IPS-20b (cell line): ENCODE results near the gene STAC2.

Experiments
- H3K27ac ChIP-seq: one replicate; pipeline ENCODE4 v1.5.1; 2013; ENCODE audit warnings: low read length
- H3K27me3 ChIP-seq: 2 replicates; pipeline ENCODE4 v1.6.1; 2013; ENCODE audit warnings: mild to moderate bottlenecking, low read length, inconsistent platforms; ENCODE audit not compliant: insufficient read depth
- H3K36me3 ChIP-seq: 2 replicates; pipeline ENCODE4 v1.6.1; 2013; ENCODE audit warnings: low read depth, mild to moderate bottlenecking, inconsistent platforms, low read length, moderate library complexity; ENCODE audit not compliant: insufficient read depth
- H3K4me1 ChIP-seq: 2 replicates; pipeline ENCODE4 v1.6.1; 2013; ENCODE audit warnings: mild to moderate bottlenecking, control low read depth, inconsistent platforms, low read length, moderate library complexity; ENCODE audit not compliant: insufficient read depth
- H3K4me3 ChIP-seq: 2 replicates; pipeline ENCODE4 v1.5.1; 2013; ENCODE audit warnings: mild to moderate bottlenecking, low read length, inconsistent platforms
- H3K9ac ChIP-seq: 2 replicates; pipeline ENCODE4 v1.6.1; 2013; ENCODE audit warnings: low read depth, mild to moderate bottlenecking, inconsistent platforms, low read length, moderate library complexity
- H3K9me3 ChIP-seq: 2 replicates; pipeline ENCODE4 v1.6.1; 2013; ENCODE audit warnings: mild to moderate bottlenecking, low read depth, low read length, inconsistent platforms; ENCODE audit not compliant: insufficient read depth

The STAC2 gene

GRCh38 chr17:39231091-39231561, 5.4 kb upstream of the STAC2 start:
- H3K9me3 ChIP-seq, result no peaks in the 10 kb centered on the region
- no peak overlapping the region for H3K27ac ChIP-seq
- H3K27me3 ChIP-seq, result peaks cover 15% of the 10 kb centered on the region
- H3K4me1 ChIP-seq, result peaks cover 12% of the 10 kb centered on the region; the same call in 1 of the 2 replicates
- no peak overlapping the region for H3K9ac ChIP-seq
- no peaks in the 10 kb centered on the region for H3K36me3 ChIP-seq
- no peak overlapping the region for H3K4me3 ChIP-seq

DNA sequence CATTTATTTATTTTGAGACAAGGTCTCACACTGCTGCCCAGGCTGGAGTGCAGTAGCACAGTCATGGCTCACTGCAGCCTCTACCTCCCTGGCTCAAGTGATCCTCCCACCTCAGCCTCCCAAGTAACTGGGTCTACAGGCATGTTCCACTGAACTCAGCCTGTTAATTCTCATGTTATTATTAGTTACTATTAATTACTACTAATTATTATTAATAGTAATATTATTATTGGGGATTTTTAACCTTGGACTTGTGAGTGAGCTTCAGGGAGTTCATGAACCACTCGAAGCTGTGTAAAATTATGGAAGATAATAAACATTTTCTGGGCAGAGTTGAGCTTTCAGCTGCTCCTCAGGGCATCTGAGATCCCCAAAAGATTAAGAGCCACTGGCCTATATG, 4.6 kb upstream of the STAC2 start:
- H3K4me1 ChIP-seq, result peaks cover 13% of the 10 kb centered on the region; the same call in 1 of the 2 replicates
- H3K27me3 ChIP-seq, result peaks cover 19% of the 10 kb centered on the region

GRCh38 chr17:39229274-39229913, 3.6 kb upstream of the STAC2 start:
- Histone ChIP-seq H3K36me3 (no peaks in the 10 kb centered on the region), H3K9me3 (no peaks in the 10 kb centered on the region), H3K27ac (no peak overlapping the region), H3K4me1 (peaks cover 13% of the 10 kb centered on the region; the same call in 1 of the 2 replicates), H3K9ac (no peak overlapping the region; the same call in 1 of the 2 replicates), H3K27me3 (peaks cover 29% of the 10 kb centered on the region), H3K4me3 (no peak overlapping the region)

More for the DNA sequence above, 4.6 kb upstream of the STAC2 start:
- Histone ChIP-seq H3K36me3 (no peaks in the 10 kb centered on the region), H3K4me3 (no peak overlapping the region), H3K9ac (no peak overlapping the region), H3K9me3 (no peaks in the 10 kb centered on the region), H3K27ac (no peak overlapping the region)

DNA sequence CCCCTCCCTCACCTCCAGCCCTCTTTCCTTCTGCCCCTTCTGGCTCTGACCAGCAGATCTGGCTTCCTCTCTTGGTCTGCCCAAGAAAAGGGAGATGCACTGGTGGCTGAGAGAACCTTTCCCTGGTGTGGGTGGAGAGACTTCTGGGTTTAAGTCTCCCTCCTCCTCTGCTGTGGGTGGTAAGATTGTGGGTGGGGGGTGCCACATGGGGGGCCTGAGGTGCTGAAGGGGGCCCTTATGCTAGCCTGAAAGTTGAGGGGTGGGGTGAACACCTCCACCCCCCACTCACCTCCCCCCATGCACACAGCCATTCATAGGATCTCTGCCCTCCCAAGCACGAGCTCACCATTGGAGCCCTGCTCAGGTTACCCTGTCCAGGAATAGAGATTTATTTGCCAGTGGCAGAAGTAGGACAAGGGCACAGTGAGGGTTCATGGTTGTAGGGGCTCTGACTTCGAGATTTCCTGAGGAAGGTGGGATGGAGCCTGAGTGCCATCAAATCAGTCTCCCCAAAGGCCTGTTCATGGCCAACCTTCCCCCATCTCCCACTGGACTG, 1.7 kb upstream of the STAC2 start:
- Histone ChIP-seq H3K9ac (no peak overlapping the region), H3K27me3 (peaks cover 44% of the 10 kb centered on the region), H3K36me3 (no peaks in the 10 kb centered on the region), H3K27ac (no peak overlapping the region), H3K4me1 (peaks cover 17% of the 10 kb centered on the region; the same call in 1 of the 2 replicates), H3K4me3 (no peak overlapping the region), H3K9me3 (no peaks in the 10 kb centered on the region)

- no peak overlapping the region for H3K27ac ChIP-seq
- no peaks in the 10 kb centered on the region for H3K36me3 ChIP-seq
- H3K9ac ChIP-seq, result no peak overlapping the region
- peak overlapping the region; percentile 50 for H3K4me3 ChIP-seq
- H3K4me1 ChIP-seq, result peaks cover 9% of the 10 kb centered on the region; the same call in 1 of the 2 replicates
- peaks cover 52% of the 10 kb centered on the region for H3K27me3 ChIP-seq
- no peaks in the 10 kb centered on the region for H3K9me3 ChIP-seq
These were observed 376 bp upstream of the STAC2 start for GRCh38 chr17:39225959-39226683.

DNA sequence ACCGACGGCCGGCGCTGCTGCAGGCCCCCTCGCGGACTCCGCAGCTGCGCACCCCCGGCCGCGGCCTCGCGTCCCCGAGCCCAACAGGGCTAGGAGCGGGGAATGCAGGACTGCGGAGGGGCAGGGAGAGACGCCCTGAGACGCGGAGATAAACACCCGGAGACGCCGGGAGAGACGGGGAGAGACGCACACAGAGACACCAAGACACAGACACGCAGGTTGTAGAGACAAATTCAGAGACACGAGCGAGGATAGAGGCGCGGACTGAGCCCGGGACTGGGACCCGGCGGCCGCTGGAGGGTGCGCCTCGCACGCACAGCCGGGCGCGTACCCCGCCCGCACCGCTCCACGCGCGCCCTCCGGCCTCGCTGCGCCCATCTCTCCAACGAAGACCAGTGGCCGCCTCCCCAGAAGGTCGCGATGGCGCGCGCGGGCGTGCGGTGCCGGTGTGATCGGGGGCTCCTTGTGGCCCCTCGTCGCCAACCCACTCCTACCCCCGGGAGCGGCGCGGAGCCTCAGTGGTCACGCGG, 902 bp downstream of the STAC2 start:
- Histone ChIP-seq H3K9ac (no peak overlapping the region), H3K9me3 (no peaks in the 10 kb centered on the region), H3K27ac (no peak overlapping the region), H3K36me3 (no peaks in the 10 kb centered on the region), H3K27me3 (peaks cover 55% of the 10 kb centered on the region), H3K4me1 (peaks cover 9% of the 10 kb centered on the region; the same call in 1 of the 2 replicates), H3K4me3 (peak overlapping the region; percentile 59)

DNA sequence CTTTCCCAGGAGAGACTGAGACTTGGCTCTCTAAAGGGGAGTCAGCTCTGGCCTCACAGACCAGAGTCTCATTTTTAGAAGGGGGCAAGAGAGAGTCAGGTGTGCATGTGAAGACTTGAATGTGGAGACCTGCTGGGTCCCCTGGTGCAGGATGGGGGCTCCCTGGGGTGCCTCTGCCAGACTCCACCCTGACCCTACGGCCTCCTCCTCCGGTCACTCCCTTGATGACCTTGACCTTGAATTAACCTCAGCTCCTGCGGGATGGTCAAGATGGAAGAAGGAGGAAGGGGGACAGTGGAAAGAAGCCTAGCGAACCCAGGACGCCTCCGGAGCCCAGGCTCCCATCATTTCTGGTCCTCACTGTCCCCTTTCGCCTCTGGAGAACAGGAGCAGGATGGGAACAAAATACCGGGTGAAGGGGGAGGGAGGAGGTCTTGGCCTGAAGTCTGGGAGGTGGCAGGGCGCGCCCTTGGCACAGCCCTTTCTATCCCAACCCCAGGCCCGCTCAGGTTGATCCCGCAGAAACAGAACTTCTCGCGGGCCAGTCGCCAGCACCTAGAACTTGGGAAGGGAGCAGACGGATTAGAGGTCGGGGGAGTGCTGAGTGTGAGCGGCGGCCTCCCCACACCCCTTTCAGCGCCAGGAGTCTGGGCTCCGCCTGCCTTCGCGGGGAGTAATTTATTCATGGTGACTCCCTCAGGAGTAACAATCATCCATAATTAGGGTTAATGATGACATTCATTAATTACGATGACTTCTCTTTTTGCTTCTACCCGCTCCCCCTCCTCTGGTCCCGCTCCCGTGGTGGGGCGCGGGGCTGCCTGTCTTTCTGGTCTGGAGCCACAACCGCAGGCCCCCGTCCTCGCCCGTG, 1.6 kb downstream of the STAC2 start:
- peak overlapping the region; percentile 59 for H3K4me3 ChIP-seq
- H3K9ac ChIP-seq, result no peak overlapping the region
- peaks cover 62% of the 10 kb centered on the region for H3K27me3 ChIP-seq
- no peaks in the 10 kb centered on the region for H3K36me3 ChIP-seq
- H3K9me3 ChIP-seq, result no peaks in the 10 kb centered on the region
- no peak overlapping the region for H3K27ac ChIP-seq
- peaks cover 9% of the 10 kb centered on the region; the same call in 1 of the 2 replicates for H3K4me1 ChIP-seq

GRCh38 chr17:39222866-39223834, 2.6 kb downstream of the STAC2 start:
- Histone ChIP-seq H3K4me1 (peaks cover 9% of the 10 kb centered on the region; the same call in 1 of the 2 replicates), H3K9me3 (no peaks in the 10 kb centered on the region), H3K36me3 (no peaks in the 10 kb centered on the region), H3K9ac (no peak overlapping the region), H3K27me3 (peaks cover 72% of the 10 kb centered on the region), H3K4me3 (no peak overlapping the region), H3K27ac (no peak overlapping the region)

- Histone ChIP-seq H3K27me3 (peaks cover 82% of the 10 kb centered on the region), H3K36me3 (no peaks in the 10 kb centered on the region), H3K4me3 (no peak overlapping the region), H3K9ac (no peak overlapping the region), H3K27ac (no peak overlapping the region), H3K4me1 (peaks cover 9% of the 10 kb centered on the region; the same call in 1 of the 2 replicates), H3K9me3 (no peaks in the 10 kb centered on the region)
These were observed 3.6 kb downstream of the STAC2 start for GRCh38 chr17:39222151-39222550.

DNA sequence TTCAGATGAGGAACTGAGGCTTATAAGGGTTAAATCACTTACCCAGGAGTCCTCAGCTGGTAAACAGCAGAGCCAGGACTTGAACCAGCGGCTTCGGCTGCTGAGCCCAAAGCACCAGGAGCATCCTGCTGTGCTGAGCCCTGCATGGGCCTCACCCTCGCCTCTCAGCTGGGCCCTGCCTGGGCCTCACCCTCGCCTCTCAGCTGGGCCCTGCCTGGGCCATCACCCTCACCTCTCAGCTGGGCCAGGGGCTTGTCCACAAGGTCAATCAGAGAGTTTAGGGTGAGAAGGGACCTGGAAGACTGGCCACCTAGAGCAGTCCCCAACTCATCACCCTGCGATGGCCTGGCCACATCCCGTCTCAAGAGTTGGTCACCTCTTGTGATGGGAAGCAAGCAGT, 4.2 kb downstream of the STAC2 start:
- H3K4me3 ChIP-seq, result no peak overlapping the region
- peaks cover 86% of the 10 kb centered on the region for H3K27me3 ChIP-seq
- H3K9ac ChIP-seq, result no peak overlapping the region
- no peak overlapping the region for H3K27ac ChIP-seq
- H3K36me3 ChIP-seq, result no peaks in the 10 kb centered on the region
- peaks cover 9% of the 10 kb centered on the region; the same call in 1 of the 2 replicates for H3K4me1 ChIP-seq
- H3K9me3 ChIP-seq, result no peaks in the 10 kb centered on the region
